Midbrain (tissue), 1 donor: ENCODE results near the gene LYZ.

ENCODE experiments used
- DNase-seq: peaks from one replicate; lab custom pipeline; 2025; lab: John Stamatoyannopoulos, UW

LYZ gene

GRCh38 chr12:69388371-69388770 is 40.2 kb downstream of the LYZ start:
- DNase-seq: peak; percentile 42

- no peak for DNase-seq
These were observed 41.6 kb downstream of the LYZ start for GRCh38 chr12:69389831-69390230.

GRCh38 chr12:69392179-69392928 is 44.2 kb downstream of the LYZ start:
- DNase-seq: no peak

DNA sequence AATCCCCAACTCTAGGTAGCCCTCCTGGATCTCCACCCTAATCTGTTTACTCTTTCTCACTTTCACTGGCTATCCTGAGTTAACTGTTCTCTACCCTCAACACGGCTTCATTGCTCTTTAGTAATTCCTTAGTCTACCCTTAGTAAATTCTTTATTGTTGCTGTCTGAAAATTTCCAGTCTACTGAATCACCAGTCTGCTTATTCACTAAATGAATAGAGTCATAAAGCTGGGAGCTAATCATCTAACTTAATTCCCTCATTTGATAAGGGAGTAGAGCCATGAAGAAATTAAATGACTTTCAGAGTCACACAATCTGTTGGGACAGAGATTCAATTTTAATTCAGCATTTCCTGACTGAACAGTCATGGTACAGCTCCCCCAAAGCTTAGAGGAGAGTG is 47.9 kb downstream of the LYZ start:
- DNase-seq: no peak

DNA sequence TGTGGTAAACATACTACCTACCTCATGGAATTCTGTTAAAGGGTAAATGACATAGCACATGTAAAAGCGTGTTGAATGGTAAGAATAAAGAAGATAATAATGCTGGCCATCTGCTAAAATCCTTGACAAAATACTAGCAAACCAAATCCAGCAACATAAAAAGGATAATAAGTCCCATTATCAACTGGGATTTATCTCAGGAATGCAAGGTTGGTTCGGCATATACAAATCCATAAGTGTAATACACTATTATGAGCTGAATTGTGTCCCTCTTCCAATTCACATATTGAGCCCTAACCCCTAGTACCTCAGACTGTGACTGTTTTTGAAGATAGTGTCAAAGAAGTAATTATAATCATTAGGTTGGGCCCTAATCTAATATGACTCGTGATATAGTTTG is 48.8 kb downstream of the LYZ start:
- no peak for DNase-seq

DNA sequence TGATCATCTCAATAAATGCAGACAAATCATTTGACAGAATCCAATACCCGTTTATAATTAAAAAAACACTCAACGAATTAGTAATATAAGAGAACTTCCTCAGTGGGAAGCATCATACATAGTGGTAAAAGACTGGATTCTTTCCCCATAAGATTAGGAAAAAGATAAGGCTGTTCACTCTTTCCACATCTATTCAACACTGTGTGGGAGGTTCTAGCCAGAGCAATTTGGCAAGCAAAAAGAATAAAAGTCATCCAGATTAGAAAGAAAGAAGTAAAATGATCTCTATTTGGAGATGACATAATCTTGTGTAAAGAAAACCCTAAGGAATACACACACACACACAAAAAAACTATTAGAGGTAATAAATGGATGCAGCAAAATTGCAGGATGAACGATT is 49.8 kb downstream of the LYZ start:
- no peak for DNase-seq

DNA sequence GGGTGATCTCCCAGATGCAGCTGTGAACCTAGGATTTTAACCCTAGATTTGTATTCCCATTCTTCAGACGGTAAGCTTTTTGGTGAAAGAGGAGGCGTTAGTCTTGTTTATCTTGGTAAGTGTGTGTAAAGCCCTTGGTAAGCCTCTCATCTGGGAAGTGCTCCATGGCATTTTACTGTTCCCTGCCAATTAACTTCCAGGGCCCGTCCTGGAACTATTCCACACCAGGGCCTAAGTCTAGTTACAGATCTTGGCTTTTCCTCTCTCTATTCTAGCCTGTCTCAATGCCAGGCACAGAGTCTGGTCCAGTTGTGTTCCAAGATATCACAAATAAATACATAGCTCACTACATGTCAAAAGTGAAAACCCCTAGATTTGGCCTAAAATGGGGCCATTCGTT is 53.8 kb downstream of the LYZ start:
- DNase-seq: no peak
